ENCODE measurements around the gene KANSL1. TPM values are rescaled to one million over a fixed set of nuclear protein-coding genes. Genes with fewer than 3 reads are reported as not detected.
"Not testable (repeated sequence)": the region's sequence is repeated elsewhere in the genome, so short reads cannot be mapped to it uniquely, and the experiment has no call there.

Gene KANSL1
- total RNA-seq, 2 donors from 2014 or later = 68.2 to 190 TPM

DNA sequence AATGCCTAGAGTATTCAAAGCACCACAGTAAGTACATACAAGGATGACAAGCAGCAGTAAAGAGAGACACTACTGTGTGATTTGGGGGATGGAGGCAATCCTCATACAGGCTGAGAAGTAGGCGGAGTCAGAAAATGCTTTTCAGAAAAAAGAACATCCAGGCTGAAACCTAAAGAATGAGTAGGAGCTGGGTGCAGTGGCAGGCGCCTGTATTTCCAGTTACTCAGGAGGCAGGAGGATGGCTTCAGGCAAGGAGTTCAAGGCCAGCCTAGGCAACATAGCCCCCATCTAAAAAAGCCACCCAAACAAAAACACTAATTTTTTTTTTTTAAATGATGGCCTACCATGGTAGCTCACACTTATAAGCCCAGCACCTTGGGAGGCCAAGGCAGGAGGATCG, 10.3 kb downstream of the KANSL1 start:
- Histone ChIP-seq H3K4me1 (peaks cover 77% of the 10 kb centered on the region), H3K4me3 (no peak overlapping the region), H3K36me3 (replicated peaks in 1 of 2; ENCODE audit: insufficient read depth in 1 of 2, low read depth in 2 of 2) (no peaks in the 10 kb centered on the region), H3K27ac (no peak overlapping the region), H3K27me3 (no peaks in the 10 kb centered on the region), H3K9me3 (no peaks in the 10 kb centered on the region)
- ATAC-seq (no peak), DNase-seq (no peak)
- intact Hi-C loops (cut with DNase I) = loop anchor here (10.0 kb wide), 2 partner anchors 68 to 128 kb away; no protein-coding TSS in a partner anchor
- no peak for TF ChIP-seq POLR2A (IDR thresholded peaks at IDR 0.05)
- TF ChIP-seq, protein P1, sequence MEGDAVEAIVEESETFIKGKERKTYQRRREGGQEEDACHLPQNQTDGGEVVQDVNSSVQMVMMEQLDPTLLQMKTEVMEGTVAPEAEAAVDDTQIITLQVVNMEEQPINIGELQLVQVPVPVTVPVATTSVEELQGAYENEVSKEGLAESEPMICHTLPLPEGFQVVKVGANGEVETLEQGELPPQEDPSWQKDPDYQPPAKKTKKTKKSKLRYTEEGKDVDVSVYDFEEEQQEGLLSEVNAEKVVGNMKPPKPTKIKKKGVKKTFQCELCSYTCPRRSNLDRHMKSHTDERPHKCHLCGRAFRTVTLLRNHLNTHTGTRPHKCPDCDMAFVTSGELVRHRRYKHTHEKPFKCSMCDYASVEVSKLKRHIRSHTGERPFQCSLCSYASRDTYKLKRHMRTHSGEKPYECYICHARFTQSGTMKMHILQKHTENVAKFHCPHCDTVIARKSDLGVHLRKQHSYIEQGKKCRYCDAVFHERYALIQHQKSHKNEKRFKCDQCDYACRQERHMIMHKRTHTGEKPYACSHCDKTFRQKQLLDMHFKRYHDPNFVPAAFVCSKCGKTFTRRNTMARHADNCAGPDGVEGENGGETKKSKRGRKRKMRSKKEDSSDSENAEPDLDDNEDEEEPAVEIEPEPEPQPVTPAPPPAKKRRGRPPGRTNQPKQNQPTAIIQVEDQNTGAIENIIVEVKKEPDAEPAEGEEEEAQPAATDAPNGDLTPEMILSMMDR (IDR thresholded peaks at IDR 0.05) = no peak
- 90 to 94% methylated on average over 3 of the region's 3 CpGs for WGBS, 2 donors

- H3K27me3 ChIP-seq = no peaks in the 10 kb centered on the region
- intact Hi-C loops (cut with DNase I) = loop anchor here (10.0 kb wide), 2 partner anchors 67 to 127 kb away; no protein-coding TSS in a partner anchor
- DNase-seq (no peak), ATAC-seq (no peak)
- H3K36me3 ChIP-seq (replicated peaks in 1 of 2; ENCODE audit: insufficient read depth in 1 of 2, low read depth in 2 of 2) = no peaks in the 10 kb centered on the region
- no peaks in the 10 kb centered on the region for H3K9me3 ChIP-seq
- peak overlapping the region in 1 of 4 donors; percentile 9 for H3K27ac ChIP-seq
- H3K4me3 ChIP-seq = no peak overlapping the region
- TF ChIP-seq, protein P1 (IDR thresholded peaks at IDR 0.05) = no peak
- no peak for TF ChIP-seq POLR2A (IDR thresholded peaks at IDR 0.05)
- H3K4me1 ChIP-seq = peaks cover 75% of the 10 kb centered on the region
- WGBS, 2 donors = 52 to 60% methylated on average over 5 of the region's 5 CpGs
These were observed 11.3 kb downstream of the KANSL1 start for GRCh38 chr17:46181940-46182339.

- H3K4me3 ChIP-seq; H3K27ac ChIP-seq; DNase-seq; H3K9me3 ChIP-seq; H3K36me3 ChIP-seq (replicated peaks in 1 of 2; ENCODE audit: insufficient read depth in 1 of 2, low read depth in 2 of 2); ATAC-seq; H3K27me3 ChIP-seq: not testable (repeated sequence)
- 86 to 92% methylated on average over 14 of the region's 14 CpGs for WGBS, 2 donors
- peaks cover 75% of the 10 kb centered on the region for H3K4me1 ChIP-seq
- intact Hi-C loops (cut with DNase I) = loop anchor here (10.0 kb wide), 2 partner anchors 67 to 127 kb away; no protein-coding TSS in a partner anchor
These were observed 11.9 kb downstream of the KANSL1 start for GRCh38 chr17:46181316-46181715.

DNA sequence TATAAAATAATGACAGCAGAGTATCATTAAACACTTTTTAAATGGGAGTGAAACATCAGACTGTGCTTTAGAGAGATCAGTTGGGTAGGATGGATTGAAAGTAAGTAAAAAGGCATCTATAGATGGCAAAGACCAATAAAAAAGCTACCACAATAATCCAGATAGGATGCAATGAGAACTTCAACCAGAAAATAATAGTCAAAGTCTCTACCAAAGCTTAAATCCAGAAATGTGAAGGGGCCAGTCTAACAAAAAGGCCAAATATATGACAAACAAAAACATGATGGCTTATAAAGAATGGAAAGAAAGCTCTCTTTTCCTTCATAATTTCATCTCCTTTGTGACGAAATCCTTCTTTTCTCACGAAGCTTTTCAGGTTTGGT, 12.3 kb downstream of the KANSL1 start:
- H3K9me3 ChIP-seq = no peaks in the 10 kb centered on the region
- no peaks in the 10 kb centered on the region for H3K27me3 ChIP-seq
- peaks cover 75% of the 10 kb centered on the region for H3K4me1 ChIP-seq
- no peak overlapping the region for H3K4me3 ChIP-seq
- H3K27ac ChIP-seq = no peak overlapping the region
- intact Hi-C loops (cut with DNase I) = loop anchor here (10.0 kb wide), 2 partner anchors 66 to 126 kb away; no protein-coding TSS in a partner anchor
- WGBS, 2 donors = 56 to 74% methylated on average over 2 of the region's 2 CpGs
- no peak for TF ChIP-seq POLR2A (IDR thresholded peaks at IDR 0.05)
- TF ChIP-seq, protein P1 (IDR thresholded peaks at IDR 0.05) = no peak
- ATAC-seq (no peak), DNase-seq (no peak)
- H3K36me3 ChIP-seq (replicated peaks in 1 of 2; ENCODE audit: insufficient read depth in 1 of 2, low read depth in 2 of 2) = no peaks in the 10 kb centered on the region

DNA sequence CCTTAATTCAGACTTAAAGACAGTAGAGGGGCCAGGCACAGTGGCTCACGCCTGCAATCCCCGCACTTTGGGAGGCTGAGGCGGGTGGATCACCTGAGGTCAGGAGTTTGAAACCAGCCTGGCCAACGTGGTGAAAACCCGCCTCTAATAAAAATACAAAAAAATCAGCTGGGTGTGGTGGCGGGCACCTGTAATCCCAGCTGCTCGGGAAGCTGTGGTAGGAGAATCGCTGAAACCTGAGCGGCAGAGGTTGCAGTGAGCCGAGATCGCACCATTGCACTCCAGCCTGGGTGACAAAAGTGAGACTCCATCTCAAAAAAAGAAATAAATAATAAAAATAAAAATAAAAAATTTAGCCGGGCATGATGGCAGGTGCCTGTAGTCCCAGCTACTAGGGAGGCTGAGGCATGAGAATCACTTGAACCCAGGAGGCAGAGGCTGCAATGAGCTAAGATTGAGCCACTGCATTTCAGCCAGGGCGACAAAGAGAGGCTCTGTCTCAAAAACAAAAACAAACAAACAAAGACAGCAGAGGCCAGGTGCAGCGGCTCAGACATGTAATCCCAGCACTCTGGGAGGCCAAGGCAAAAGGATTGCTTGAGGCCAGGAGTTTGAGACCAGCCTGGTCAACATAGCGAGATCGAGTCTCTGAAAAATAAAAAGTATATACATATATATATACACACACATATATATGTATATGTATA, 12.9 kb downstream of the KANSL1 start:
- intact Hi-C loops (cut with DNase I) = loop anchor here (10.0 kb wide), 2 partner anchors 66 to 126 kb away; no protein-coding TSS in a partner anchor
- peaks cover 74% of the 10 kb centered on the region for H3K4me1 ChIP-seq
- ATAC-seq; H3K36me3 ChIP-seq (replicated peaks in 1 of 2; ENCODE audit: insufficient read depth in 1 of 2, low read depth in 2 of 2); H3K27me3 ChIP-seq; H3K27ac ChIP-seq; DNase-seq; H3K4me3 ChIP-seq; H3K9me3 ChIP-seq: not testable (repeated sequence)
- 93 to 94% methylated on average over 16 of the region's 16 CpGs for WGBS, 2 donors
